K562 (cell line): ENCODE results near the gene ATXN1L.

ENCODE experiments used
- BHLHE40 ChIP-seq: IDR thresholded peaks from 2 replicates; pipeline ENCODE4 v1.6.1; 2011; ENCODE audit warnings: low read length, improper control_type of control experiment
- GABPA ChIP-seq: fragments of 200-800 bp; sonication (Bioruptor generic); conservative IDR thresholded peaks from 2 replicates; pipeline ENCODE4 v1.6.1; 2016; ENCODE audit warnings: low read depth, missing genetic modification characterization, missing compliant biosample characterization
- RFX5 ChIP-seq: IDR thresholded peaks from 2 replicates; pipeline ENCODE4 v1.6.1; 2011; ENCODE audit warnings: low read depth, mild to moderate bottlenecking, improper control_type of control experiment, low read length
- RUNX1 ChIP-seq: sonication (generic); IDR thresholded peaks from 2 replicates; pipeline ENCODE4 v1.6.1; 2016; ENCODE audit warnings: antibody characterized with exemption, low read depth
- USF2 ChIP-seq: sonication (generic); formaldehyde crosslinking; IDR thresholded peaks from 2 replicates; pipeline ENCODE4 v1.5.0; 2020; ENCODE audit warnings: missing genetic modification reagents
- TF ChIP-seq, protein P1 (sequence below): sonication (generic); formaldehyde crosslinking; IDR thresholded peaks from 2 replicates; pipeline ENCODE4 v1.8.1; 2023; ENCODE audit warnings: mild to moderate bottlenecking, missing genetic modification reagents

DNA sequence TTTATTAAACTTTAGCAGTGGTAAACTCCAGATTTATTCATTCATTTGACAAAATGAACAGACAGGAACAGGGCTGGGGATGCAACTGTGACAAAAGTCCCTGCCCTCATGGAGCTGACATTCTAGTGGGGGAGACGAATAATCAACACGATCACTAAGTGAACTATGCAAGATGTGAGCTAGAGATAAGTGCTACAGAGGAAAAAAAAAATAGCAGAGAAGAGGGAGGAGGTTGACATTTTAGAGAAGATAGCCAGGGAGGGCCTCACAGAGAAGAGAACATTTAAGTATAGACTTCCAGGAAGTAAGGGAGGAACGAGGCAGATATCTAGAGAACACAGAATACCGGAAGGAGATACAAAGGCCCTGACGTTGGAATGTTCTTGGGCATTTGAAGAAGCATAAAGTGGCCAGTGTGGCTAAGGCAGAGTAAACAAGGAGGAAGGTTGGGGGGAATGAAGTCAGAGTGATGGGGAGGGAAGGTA lies 19.2 kb upstream of the ATXN1L start:
- TF ChIP-seq RFX5 (no peak), BHLHE40 (no peak), RUNX1 (no peak), GABPA (peak; percentile 48), USF2 (CRISPR knock-in tag) (no peak)
- TF ChIP-seq, protein P1, sequence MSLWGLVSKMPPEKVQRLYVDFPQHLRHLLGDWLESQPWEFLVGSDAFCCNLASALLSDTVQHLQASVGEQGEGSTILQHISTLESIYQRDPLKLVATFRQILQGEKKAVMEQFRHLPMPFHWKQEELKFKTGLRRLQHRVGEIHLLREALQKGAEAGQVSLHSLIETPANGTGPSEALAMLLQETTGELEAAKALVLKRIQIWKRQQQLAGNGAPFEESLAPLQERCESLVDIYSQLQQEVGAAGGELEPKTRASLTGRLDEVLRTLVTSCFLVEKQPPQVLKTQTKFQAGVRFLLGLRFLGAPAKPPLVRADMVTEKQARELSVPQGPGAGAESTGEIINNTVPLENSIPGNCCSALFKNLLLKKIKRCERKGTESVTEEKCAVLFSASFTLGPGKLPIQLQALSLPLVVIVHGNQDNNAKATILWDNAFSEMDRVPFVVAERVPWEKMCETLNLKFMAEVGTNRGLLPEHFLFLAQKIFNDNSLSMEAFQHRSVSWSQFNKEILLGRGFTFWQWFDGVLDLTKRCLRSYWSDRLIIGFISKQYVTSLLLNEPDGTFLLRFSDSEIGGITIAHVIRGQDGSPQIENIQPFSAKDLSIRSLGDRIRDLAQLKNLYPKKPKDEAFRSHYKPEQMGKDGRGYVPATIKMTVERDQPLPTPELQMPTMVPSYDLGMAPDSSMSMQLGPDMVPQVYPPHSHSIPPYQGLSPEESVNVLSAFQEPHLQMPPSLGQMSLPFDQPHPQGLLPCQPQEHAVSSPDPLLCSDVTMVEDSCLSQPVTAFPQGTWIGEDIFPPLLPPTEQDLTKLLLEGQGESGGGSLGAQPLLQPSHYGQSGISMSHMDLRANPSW (CRISPR knock-in tag), result no peak
